ENCODE data around the gene MGMT. TPM values are rescaled to one million over a fixed set of nuclear protein-coding genes. Genes with fewer than 3 reads are reported as not detected.

Gene MGMT
- total RNA-seq, 3 donors from 2014 or later: 34.1 to 57.8 (median 46.7) TPM

DNA sequence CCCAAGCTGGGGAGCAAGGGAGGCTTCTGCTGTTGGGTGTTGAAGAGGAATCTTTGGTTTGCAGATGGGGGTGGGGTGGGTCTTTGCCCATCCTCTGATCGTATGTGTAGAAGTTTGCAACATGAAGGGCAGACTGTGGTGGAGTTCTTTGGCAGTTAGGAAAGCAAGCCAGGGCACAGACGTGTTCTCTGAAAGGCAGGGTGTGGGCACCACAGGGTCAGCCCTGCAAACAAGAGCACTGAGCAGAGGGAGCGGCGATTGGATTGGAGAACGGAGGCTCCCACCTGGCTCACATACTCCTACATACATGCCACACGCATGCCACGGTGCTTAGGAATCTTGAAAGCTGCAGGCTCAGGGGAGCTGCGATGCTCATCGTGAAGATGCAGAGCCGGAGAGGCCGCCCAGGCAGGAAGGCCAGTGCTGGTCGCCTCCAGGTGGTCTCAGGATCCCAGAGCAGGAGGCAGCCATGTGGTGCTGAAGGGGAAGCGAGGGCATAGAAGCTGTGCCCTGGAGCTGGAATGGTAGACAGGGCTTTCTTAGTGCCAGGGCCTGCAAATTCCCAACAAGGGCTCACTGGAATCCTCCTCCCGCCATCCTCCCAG, 149.0 kb downstream of the MGMT start:
- intact Hi-C loops (cut with DNase I; ENCODE audit: low total_unique reads): no loop called here
- no peak for DNase-seq (ENCODE audit: low spot score in 2 of 2)
- Histone ChIP-seq H3K9me3 (no peaks in the 10 kb centered on the region), H3K27me3 (no peaks in the 10 kb centered on the region), H3K36me3 (no peaks in the 10 kb centered on the region), H3K27ac (no peak overlapping the region), H3K4me1 (no peaks in the 10 kb centered on the region), H3K4me3 (no peak overlapping the region)
- TF ChIP-seq, protein P1, sequence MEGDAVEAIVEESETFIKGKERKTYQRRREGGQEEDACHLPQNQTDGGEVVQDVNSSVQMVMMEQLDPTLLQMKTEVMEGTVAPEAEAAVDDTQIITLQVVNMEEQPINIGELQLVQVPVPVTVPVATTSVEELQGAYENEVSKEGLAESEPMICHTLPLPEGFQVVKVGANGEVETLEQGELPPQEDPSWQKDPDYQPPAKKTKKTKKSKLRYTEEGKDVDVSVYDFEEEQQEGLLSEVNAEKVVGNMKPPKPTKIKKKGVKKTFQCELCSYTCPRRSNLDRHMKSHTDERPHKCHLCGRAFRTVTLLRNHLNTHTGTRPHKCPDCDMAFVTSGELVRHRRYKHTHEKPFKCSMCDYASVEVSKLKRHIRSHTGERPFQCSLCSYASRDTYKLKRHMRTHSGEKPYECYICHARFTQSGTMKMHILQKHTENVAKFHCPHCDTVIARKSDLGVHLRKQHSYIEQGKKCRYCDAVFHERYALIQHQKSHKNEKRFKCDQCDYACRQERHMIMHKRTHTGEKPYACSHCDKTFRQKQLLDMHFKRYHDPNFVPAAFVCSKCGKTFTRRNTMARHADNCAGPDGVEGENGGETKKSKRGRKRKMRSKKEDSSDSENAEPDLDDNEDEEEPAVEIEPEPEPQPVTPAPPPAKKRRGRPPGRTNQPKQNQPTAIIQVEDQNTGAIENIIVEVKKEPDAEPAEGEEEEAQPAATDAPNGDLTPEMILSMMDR (IDR thresholded peaks at IDR 0.05): no peak
- TF ChIP-seq POLR2AphosphoS5 (IDR thresholded peaks at IDR 0.05) (no peak), POLR2A (IDR thresholded peaks at IDR 0.05) (no peak)

GRCh38 chr10:129617768-129618167, 150.7 kb downstream of the MGMT start:
- intact Hi-C loops (cut with DNase I; ENCODE audit: low total_unique reads): no loop called here
- Histone ChIP-seq H3K4me1 (no peaks in the 10 kb centered on the region), H3K4me3 (no peak overlapping the region), H3K27ac (no peak overlapping the region), H3K36me3 (no peaks in the 10 kb centered on the region), H3K9me3 (no peaks in the 10 kb centered on the region), H3K27me3 (no peaks in the 10 kb centered on the region)
- DNase-seq (ENCODE audit: low spot score in 2 of 2): no peak
- TF ChIP-seq POLR2A (IDR thresholded peaks at IDR 0.05) (no peak), POLR2AphosphoS5 (IDR thresholded peaks at IDR 0.05) (no peak)
- TF ChIP-seq, protein P1 (IDR thresholded peaks at IDR 0.05): no peak

GRCh38 chr10:129621062-129621461, 154.0 kb downstream of the MGMT start:
- Histone ChIP-seq H3K4me1 (no peaks in the 10 kb centered on the region), H3K36me3 (no peaks in the 10 kb centered on the region), H3K9me3 (no peaks in the 10 kb centered on the region), H3K27me3 (no peaks in the 10 kb centered on the region), H3K4me3 (no peak overlapping the region), H3K27ac (no peak overlapping the region)
- intact Hi-C loops (cut with DNase I; ENCODE audit: low total_unique reads): no loop called here
- TF ChIP-seq, protein P1 (IDR thresholded peaks at IDR 0.05): no peak
- TF ChIP-seq POLR2A (IDR thresholded peaks at IDR 0.05) (no peak), POLR2AphosphoS5 (IDR thresholded peaks at IDR 0.05) (no peak)
- DNase-seq (ENCODE audit: low spot score in 2 of 2): no peak

DNA sequence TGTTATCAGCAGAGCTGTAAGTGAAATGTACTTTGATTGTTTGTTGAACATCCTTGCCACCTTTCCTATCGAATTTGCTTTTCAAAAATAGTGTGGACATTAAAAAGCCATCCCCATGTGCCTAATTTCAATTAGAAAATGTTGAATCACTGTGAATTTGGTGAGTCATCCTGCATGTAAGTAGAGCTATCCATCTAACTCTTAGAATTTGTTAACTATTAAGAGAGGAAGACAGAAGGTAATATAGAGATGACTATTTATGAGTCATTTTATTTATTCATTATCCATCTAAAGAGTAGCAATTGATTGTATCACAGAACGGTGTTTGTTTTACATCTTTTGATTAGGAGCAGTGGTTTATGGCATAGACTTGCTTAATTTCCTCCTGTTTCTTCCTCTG, 154.7 kb downstream of the MGMT start:
- H3K27ac ChIP-seq: no peak overlapping the region
- no peaks in the 10 kb centered on the region for H3K4me1 ChIP-seq
- intact Hi-C loops (cut with DNase I; ENCODE audit: low total_unique reads): no loop called here
- no peaks in the 10 kb centered on the region for H3K27me3 ChIP-seq
- no peaks in the 10 kb centered on the region for H3K36me3 ChIP-seq
- no peaks in the 10 kb centered on the region for H3K9me3 ChIP-seq
- no peak overlapping the region for H3K4me3 ChIP-seq
- no peak for DNase-seq (ENCODE audit: low spot score in 2 of 2)
- TF ChIP-seq POLR2A (IDR thresholded peaks at IDR 0.05): no peak
- TF ChIP-seq POLR2AphosphoS5 (IDR thresholded peaks at IDR 0.05): no peak
- TF ChIP-seq, protein P1 (IDR thresholded peaks at IDR 0.05): no peak

GRCh38 chr10:129622291-129622690, 155.2 kb downstream of the MGMT start:
- intact Hi-C loops (cut with DNase I; ENCODE audit: low total_unique reads): no loop called here

More at GRCh38 chr10:129622291-129622690, 155.2 kb downstream of the MGMT start:
- H3K27ac ChIP-seq: no peak overlapping the region
- TF ChIP-seq POLR2AphosphoS5 (IDR thresholded peaks at IDR 0.05) (no peak), POLR2A (IDR thresholded peaks at IDR 0.05) (no peak)
- TF ChIP-seq, protein P1 (IDR thresholded peaks at IDR 0.05): no peak
- H3K27me3 ChIP-seq: no peaks in the 10 kb centered on the region
- no peaks in the 10 kb centered on the region for H3K4me1 ChIP-seq
- DNase-seq (ENCODE audit: low spot score in 2 of 2): no peak
- H3K4me3 ChIP-seq: no peak overlapping the region
- H3K9me3 ChIP-seq: no peaks in the 10 kb centered on the region
- H3K36me3 ChIP-seq: no peaks in the 10 kb centered on the region
